Suprapubic skin (tissue), 3 donors: Measurements from ENCODE around the gene HHAT.

ENCODE experiments used
- CTCF ChIP-seq, 2 donors: fragments of 200-600 bp in 1 of 2; fragments of 450-650 bp in 1 of 2; sonication (generic) in 1 of 2; IDR thresholded peaks; one replicate each; pipeline ENCODE4 v1.5.1; 2016 to 2019; ENCODE audit warnings: antibody characterized with exemption in 2 of 2, mild to moderate bottlenecking in 1 of 2, moderate library complexity in 1 of 2
- POLR2A ChIP-seq, 2 donors: fragments of 450-650 bp; IDR thresholded peaks; one replicate each; pipeline ENCODE4 v1.6.1; 2017; ENCODE audit warnings: antibody characterized with exemption in 2 of 2, mild to moderate bottlenecking in 2 of 2, moderate library complexity in 2 of 2

- TF ChIP-seq CTCF (IDR thresholded peaks at IDR 0.05) (no peak), POLR2A (IDR thresholded peaks at IDR 0.05) (no peak)
These were observed 302.7 kb downstream of the HHAT start for GRCh38 chr1:210631399-210631798.
